ENCODE data around the gene CHMP3.

- TF ChIP-seq CTCF (IDR thresholded peaks at IDR 0.05; ENCODE audit: insufficient read depth, low read length), result no peak
- TF ChIP-seq REST (IDR thresholded peaks at IDR 0.05; ENCODE audit: insufficient replicate concordance, low read depth), result no peak
- TF ChIP-seq POLR2AphosphoS5 (IDR thresholded peaks at IDR 0.05; ENCODE audit: low read depth), result no peak
- TF ChIP-seq GABPA (IDR thresholded peaks at IDR 0.05; ENCODE audit: low read depth), result no peak
Observed at GRCh38 chr2:86525421-86526340, 37.6 kb downstream of the CHMP3 start.

Measured in HL-60 (cell line).